Left ventricle myocardium inferior (tissue), 1 donor: Measurements from ENCODE around the gene NRG3. TPM values are rescaled to one million over a fixed set of nuclear protein-coding genes. Genes with fewer than 3 reads are reported as not detected.

Experiments
- DNase-seq: peaks from one replicate; pipeline ENCODE4 v3.0.0-alpha.2; 2020
- H3K27ac ChIP-seq: fragments of 200-600 bp; replicated peaks from 2 replicates; pipeline ENCODE4 v1.8.0; 2021
- H3K27me3 ChIP-seq: fragments of 200-600 bp; 2 replicates; pipeline ENCODE4 v1.8.0; 2021; ENCODE audit warnings: low read depth
- H3K36me3 ChIP-seq: fragments of 200-600 bp; 2 replicates; pipeline ENCODE4 v1.8.0; 2021
- H3K4me1 ChIP-seq: fragments of 200-600 bp; 2 replicates; pipeline ENCODE4 v1.8.0; 2021
- H3K4me3 ChIP-seq: fragments of 200-600 bp; 2 replicates; pipeline ENCODE4 v1.8.0; 2021; ENCODE audit warnings: mild to moderate bottlenecking, moderate library complexity
- H3K9me3 ChIP-seq: fragments of 200-600 bp; replicated peaks from 2 replicates; pipeline ENCODE4 v1.8.0; 2021
- intact Hi-C: fragments of 100-400 bp; cut with micrococcal nuclease; formaldehyde crosslinking; loops from one replicate; pipeline ENCODE4 v1.11.0; 2022
- total RNA-seq: library from RNA; stranded (reverse); fragmentation: NEBNext Ultra II Directional; extraction: Animal tissue kit (Norgen Biotek cat#: 25700); gene quantifications from one replicate; pipeline ENCODE4 v1.2.1, GENCODE V29; 2021
- TF ChIP-seq, protein P1 (sequence below): fragments of 200-600 bp; IDR thresholded peaks from 2 replicates; pipeline ENCODE4 v1.8.0; 2021; ENCODE audit warnings: antibody characterized with exemption, mild to moderate bottlenecking, borderline replicate concordance
- donor health status: DM: no; HTN: yes; CAD: no; lungs with severe emphysema.

NRG3 gene
- total RNA-seq, 1 donor from 2014 or later, result 0.11 TPM

DNA sequence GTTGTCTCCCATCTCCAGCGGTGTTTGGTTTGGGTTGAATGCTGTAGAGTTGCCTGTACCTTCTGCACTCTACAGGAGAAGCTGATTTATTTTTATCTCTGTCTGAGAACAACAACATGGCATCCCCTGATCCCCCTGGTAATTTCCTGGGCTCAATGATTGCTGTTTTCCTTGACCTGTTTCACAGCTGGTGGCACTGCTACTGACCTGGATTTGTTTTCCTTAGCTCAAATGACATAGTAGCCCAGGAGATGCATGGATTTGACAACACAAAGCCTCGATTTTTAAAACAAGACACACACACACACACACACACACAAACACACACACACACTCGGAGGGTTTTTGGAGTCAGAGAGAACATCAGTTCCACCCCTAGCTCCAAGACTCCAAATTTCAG is 301.6 kb downstream of the NRG3 start:
- H3K4me3 ChIP-seq, result no peak overlapping the region
- no peak for DNase-seq
- H3K27ac ChIP-seq, result no peak overlapping the region
- TF ChIP-seq, protein P1, sequence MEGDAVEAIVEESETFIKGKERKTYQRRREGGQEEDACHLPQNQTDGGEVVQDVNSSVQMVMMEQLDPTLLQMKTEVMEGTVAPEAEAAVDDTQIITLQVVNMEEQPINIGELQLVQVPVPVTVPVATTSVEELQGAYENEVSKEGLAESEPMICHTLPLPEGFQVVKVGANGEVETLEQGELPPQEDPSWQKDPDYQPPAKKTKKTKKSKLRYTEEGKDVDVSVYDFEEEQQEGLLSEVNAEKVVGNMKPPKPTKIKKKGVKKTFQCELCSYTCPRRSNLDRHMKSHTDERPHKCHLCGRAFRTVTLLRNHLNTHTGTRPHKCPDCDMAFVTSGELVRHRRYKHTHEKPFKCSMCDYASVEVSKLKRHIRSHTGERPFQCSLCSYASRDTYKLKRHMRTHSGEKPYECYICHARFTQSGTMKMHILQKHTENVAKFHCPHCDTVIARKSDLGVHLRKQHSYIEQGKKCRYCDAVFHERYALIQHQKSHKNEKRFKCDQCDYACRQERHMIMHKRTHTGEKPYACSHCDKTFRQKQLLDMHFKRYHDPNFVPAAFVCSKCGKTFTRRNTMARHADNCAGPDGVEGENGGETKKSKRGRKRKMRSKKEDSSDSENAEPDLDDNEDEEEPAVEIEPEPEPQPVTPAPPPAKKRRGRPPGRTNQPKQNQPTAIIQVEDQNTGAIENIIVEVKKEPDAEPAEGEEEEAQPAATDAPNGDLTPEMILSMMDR, result no peak
- H3K4me1 ChIP-seq, result no peaks in the 10 kb centered on the region
- H3K36me3 ChIP-seq, result no peaks in the 10 kb centered on the region
- no peaks in the 10 kb centered on the region for H3K27me3 ChIP-seq
- intact Hi-C loops, result no loop called here
- peaks cover 20% of the 10 kb centered on the region for H3K9me3 ChIP-seq

- DNase-seq, result no peak
- intact Hi-C loops, result no loop called here
- H3K4me1 ChIP-seq, result no peaks in the 10 kb centered on the region
- H3K36me3 ChIP-seq, result no peaks in the 10 kb centered on the region
- TF ChIP-seq, protein P1, result no peak
- H3K9me3 ChIP-seq, result peaks cover 8% of the 10 kb centered on the region
- H3K4me3 ChIP-seq, result no peak overlapping the region
- H3K27ac ChIP-seq, result no peak overlapping the region
- H3K27me3 ChIP-seq, result no peaks in the 10 kb centered on the region
These were observed 315.7 kb downstream of the NRG3 start for GRCh38 chr10:82190432-82191260.

DNA sequence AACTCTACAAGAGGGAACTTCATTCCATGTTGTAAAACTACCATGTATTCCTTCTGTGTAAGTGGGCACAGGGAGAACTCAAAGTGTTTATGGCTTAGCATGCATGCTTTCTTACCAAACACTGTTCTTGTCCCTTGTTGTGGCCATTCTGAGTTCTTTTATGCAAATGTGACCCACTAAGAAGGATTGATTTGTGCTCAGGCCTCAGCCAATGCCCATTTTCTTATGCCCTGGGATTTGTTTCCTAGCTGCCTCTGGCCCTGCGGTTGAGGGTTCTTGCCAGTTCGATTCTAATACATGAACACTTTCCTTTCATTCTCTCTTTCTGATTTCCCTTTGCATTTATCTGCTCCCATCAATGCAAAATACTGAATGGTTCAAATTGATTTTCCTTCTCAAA is 316.7 kb downstream of the NRG3 start:
- Histone ChIP-seq H3K27ac (no peak overlapping the region), H3K4me3 (no peak overlapping the region), H3K27me3 (no peaks in the 10 kb centered on the region), H3K9me3 (peaks cover 13% of the 10 kb centered on the region), H3K36me3 (no peaks in the 10 kb centered on the region), H3K4me1 (no peaks in the 10 kb centered on the region)
- intact Hi-C loops, result no loop called here
- TF ChIP-seq, protein P1, result no peak
- DNase-seq, result no peak

GRCh38 chr10:82192665-82193064 is 317.7 kb downstream of the NRG3 start:
- no peaks in the 10 kb centered on the region for H3K4me1 ChIP-seq
- H3K27ac ChIP-seq, result no peak overlapping the region
- H3K36me3 ChIP-seq, result no peaks in the 10 kb centered on the region
- intact Hi-C loops, result no loop called here
- DNase-seq, result no peak
- TF ChIP-seq, protein P1, result no peak
- no peaks in the 10 kb centered on the region for H3K27me3 ChIP-seq
- peaks cover 13% of the 10 kb centered on the region for H3K9me3 ChIP-seq
- H3K4me3 ChIP-seq, result no peak overlapping the region

- intact Hi-C loops, result no loop called here
- H3K4me3 ChIP-seq, result no peak overlapping the region
- H3K27me3 ChIP-seq, result no peaks in the 10 kb centered on the region
- H3K9me3 ChIP-seq, result peaks cover 13% of the 10 kb centered on the region
- H3K36me3 ChIP-seq, result no peaks in the 10 kb centered on the region
- TF ChIP-seq, protein P1, result no peak
- H3K27ac ChIP-seq, result no peak overlapping the region
- H3K4me1 ChIP-seq, result no peaks in the 10 kb centered on the region
- no peak for DNase-seq
These were observed 319.4 kb downstream of the NRG3 start for GRCh38 chr10:82194419-82194818.
